T-helper 9 cell (primary cell): ENCODE measurements around the gene SLITRK2.

ENCODE experiments used
- DNase-seq: peaks from one replicate; pipeline ENCODE4 v3.0.0-alpha.2; 2020
- total RNA-seq, 2 donors: gene quantifications; one replicate each; lab custom pipeline; 2026; lab: John Stamatoyannopoulos, UW

Gene SLITRK2, protein sequence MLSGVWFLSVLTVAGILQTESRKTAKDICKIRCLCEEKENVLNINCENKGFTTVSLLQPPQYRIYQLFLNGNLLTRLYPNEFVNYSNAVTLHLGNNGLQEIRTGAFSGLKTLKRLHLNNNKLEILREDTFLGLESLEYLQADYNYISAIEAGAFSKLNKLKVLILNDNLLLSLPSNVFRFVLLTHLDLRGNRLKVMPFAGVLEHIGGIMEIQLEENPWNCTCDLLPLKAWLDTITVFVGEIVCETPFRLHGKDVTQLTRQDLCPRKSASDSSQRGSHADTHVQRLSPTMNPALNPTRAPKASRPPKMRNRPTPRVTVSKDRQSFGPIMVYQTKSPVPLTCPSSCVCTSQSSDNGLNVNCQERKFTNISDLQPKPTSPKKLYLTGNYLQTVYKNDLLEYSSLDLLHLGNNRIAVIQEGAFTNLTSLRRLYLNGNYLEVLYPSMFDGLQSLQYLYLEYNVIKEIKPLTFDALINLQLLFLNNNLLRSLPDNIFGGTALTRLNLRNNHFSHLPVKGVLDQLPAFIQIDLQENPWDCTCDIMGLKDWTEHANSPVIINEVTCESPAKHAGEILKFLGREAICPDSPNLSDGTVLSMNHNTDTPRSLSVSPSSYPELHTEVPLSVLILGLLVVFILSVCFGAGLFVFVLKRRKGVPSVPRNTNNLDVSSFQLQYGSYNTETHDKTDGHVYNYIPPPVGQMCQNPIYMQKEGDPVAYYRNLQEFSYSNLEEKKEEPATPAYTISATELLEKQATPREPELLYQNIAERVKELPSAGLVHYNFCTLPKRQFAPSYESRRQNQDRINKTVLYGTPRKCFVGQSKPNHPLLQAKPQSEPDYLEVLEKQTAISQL
- 0 reads per million in 2 donors for total RNA-seq

DNA sequence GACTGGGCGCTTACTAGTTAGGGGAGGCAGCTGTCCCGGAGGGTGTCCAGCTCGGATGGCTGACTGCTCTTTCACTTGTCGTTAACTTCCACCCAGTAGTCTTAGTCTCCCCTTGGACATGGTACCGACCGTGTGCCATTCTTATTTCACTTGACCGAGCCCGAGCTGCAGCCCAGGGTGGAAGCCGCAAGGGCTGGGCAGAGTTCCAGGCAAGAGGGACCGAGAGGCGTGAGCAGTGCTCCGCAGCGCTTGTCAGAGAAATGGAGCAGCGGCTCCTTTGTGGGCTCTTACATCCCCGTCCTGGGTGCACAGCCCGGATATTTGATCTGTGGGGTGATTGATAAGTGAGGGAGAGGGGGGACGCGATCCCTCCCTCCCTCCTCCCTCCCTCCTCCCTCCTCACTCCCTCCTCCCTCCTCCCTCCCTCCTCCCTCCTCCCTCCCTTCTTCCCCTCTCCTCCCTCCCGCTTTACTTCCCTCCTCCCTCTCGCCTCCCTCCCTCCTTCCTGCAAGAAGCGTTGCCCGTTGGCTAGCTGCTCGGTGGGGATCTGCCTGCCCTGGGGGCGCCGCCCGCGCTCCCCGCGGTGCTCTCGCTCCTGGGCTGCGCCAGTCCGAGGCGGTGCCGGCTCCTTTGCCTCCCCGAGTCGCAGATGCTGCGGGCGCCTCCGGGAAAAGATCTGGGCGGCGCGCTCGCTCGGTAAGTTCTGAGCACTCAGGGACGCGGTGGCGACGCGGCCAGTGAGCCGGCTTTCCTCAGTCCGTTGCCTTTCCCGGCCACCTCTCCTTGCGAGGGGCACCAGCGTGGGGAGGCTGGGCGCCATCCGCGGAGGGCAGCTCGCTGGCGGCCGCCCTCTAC is at the start of gene SLITRK2:
Gene SLITRK2 (plus strand): TSS at position 499 of the 855 bp plus-strand sequence. CDS start 4,597 bp downstream, outside the sequence.
- DNase-seq, result no peak

DNA sequence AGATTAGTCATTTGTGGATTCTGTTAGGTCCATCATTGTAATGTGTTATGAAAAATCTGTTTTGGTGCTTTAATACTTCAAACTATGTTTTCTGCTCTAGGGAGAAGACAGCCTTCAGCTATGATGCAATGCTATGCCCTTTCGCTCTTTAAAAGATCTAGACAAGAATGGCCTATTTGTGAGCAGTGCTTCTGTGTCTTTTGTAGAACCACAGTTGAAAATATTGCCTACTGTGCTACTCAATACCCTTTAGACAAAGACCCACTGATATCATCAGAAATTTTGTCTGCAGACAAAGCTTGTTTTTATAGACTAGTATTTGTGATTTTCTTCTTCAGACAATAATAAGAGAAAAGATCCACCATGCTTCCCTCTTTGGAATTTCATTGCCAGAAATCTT is 44.6 kb upstream of the SLITRK2 start:
- no peak for DNase-seq

DNA sequence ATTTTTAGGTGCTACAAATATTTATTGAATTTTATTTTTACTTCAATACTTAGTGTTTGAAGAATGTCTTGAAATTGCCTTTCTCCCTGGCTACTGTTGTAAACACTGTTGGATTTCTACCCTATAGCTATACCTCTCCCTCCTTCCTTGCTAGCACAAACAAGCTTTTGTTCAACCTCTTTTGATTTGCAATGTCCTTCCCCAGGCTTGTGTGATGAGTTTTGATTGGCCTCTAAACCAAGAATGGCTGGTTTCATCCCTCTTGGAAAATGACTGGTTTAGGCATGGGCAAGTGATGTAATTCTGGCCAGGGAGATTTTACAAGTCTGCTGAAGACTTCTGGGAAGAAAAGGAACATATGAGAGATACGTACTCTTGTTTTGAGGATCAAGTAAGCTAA is 25.3 kb upstream of the SLITRK2 start:
- no peak for DNase-seq

DNA sequence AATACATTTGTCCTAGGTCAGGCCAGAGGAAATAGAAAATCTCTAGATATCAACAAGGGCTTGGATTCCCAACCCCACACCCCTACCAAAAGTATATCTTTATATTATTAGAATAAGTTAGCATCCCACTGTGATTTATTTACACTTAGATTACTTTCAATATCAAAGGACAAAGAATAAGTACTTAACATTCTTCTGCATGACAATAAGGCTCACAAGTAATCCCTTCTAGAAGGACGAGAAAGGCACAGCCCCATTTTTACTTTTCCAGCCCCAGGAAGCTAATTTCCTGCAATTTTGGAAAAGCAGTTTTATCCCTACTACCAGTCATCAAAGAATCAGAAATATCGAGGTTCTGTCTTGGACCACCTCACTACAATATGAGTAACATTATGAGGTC is 14.1 kb upstream of the SLITRK2 start:
- no peak for DNase-seq

DNA sequence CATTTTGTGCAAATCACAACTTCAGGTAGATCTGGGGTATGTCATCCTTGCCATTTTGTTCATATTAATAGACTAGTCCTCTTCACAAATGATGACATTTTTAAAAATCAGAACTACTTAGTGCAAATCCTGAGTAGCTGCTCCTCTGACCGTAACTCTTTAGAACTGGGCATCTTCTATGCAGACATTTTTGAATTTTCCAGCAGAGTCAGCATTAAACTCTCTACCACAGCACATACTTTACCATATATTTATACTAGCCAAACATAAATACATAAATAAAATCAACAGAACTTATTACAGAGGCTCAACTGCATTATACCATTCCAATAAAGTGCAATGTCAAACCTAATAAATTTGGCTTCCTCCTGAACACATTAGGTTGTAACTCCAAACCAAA is 4.5 kb upstream of the SLITRK2 start:
- no peak for DNase-seq

DNA sequence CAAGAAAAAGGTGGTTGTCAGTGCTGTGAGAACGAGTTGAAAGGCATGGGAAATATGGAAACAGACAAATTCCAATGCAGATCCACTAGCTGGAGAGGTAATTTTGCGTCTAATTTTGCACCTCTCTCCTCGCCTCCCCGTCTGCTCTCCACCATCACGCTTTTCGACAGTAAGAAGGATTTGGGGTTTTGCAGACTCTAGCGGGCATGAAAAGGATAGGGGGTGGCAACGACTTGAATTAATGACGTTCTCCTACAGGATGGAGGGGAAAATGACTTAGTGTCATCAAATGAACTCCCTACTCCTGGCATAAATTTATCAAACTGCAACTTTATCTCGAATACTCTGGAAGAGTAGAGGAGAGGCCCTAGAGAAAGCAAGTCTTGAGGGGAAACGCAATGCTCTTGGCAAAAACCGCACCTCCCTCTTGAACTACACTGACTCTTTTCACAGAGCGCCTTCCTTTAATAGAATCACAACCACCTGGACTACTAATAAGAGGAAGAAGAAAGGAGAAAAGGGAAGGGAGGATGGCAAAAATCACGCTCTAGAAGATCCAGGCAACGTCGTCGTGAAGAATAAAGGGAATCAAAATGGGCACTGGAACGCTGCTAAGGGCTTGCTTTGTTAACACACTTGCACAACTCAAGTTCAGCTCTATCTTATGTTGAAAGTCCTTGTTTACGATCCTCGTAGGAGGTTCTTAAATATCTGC is 871 bp upstream of the SLITRK2 start:
- no peak for DNase-seq

DNA sequence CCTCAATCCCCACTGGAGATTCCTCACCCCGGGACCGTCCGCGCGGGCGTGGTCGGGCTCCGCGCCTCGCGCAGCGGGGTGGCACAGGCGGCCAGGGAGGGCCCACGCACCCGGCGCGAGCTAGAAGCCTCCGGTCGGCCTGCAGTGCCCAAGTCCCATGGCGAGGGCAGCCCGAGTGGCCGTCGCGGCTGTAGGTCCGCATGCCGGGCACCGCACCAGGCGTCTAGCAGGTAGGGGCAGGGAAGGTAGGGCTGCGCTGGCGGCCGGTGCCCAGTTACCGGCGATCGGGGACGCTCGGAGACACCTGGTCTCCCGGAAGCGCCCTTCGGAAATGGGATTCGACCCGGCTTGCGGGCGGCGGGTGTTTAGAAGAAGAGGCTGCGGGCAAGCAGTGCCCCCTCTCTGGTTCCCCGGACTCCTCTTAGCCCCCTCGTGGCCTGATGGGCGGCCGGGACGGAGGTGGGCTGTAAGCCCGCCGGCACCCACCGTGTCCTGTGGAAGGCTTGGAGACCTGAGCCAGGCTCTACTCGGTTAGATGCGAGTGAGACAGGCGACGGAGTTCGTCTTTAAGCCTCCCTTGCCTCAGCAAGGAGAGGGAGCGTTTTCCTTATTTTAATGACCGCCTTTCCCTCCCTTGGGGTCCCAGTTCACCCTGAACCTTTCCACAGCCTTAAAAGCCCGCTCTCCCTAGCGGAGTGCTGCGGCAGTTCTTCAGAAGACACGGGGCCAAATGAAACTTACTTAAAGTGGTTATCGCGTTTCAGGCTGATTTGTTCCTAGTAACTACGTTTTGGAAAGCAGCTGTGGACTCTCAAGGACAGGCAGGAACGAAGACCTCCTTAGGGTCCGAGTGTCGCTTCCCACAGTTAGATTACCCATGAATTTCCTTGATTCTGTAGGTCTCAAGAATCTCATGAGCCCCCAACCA is 821 bp downstream of the SLITRK2 start:
- no peak for DNase-seq

DNA sequence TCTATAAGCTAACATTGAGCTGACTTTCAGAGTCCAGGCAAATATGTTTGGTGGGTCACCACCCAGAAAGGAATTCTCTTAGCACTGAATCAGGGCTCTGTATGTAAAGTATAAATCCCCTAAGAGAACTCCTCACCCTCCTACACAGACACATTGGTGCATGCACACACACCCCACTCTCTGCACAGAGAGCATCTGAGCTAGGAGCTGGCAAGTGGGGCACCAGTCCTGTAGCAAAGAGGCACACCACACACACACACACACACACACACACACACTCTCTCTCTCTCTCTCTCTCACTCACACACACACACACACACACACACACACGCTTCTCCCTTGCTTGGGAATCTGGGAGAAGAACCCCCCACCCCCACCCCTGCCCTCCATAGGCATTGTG is 3.2 kb downstream of the SLITRK2 start:
- DNase-seq, result no peak

DNA sequence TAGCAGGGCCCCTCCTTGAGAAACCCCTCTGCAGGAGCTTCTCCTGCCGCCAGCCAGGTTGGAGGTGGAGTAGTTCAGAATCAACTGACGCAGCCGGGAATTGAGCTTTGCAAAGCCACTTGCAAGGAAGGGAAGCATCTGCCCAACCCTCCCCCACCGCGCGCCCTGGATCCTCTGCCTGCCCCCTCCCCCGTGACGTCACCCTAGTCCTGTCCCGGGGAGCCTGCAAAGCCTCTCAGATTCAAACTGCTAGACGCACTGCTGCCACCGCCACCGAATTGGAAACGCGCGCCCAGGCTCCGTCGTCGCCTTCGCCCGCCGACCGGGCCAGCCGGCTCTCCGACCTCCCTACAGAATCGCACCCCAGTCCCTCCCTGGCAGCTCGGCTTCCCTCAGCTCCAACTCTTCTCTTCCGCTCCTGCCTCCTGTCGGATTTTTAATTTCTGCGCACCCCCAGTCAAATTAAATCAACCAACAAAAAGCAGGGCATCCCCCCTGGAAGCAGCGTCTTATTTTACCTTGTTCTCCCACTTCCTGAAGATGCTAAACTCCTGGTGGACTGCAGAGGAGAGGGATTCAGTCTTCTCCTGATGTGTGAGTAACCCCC is 3.8 kb downstream of the SLITRK2 start:
- DNase-seq, result no peak

DNA sequence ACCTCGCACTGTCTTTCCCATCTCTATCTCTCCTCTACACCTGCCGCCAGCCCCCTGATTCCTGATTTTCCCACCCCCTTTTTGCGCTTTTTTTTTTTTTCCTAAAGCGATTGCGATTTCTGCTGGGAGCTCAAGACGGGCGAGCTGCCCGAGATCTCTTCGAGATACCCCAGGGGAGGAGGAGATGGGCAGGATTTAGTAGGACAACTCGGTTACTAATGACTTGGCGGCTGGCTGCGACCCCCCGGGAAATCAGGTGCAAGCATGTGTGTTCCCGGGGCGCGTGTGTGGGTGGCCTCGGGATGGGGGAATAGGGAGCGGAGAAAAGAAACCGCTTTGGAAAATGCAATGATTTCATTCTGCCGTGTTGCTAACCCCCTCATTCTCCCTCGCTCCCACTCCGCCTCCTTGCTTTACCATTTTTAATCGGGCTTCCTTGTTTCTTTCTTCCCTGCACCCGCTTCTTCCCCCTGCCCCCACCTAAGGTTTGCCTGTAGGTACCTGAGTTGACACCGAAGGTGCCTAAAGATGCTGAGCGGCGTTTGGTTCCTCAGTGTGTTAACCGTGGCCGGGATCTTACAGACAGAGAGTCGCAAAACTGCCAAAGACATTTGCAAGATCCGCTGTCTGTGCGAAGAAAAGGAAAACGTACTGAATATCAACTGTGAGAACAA is 4.4 kb downstream of the SLITRK2 start:
- DNase-seq, result no peak

DNA sequence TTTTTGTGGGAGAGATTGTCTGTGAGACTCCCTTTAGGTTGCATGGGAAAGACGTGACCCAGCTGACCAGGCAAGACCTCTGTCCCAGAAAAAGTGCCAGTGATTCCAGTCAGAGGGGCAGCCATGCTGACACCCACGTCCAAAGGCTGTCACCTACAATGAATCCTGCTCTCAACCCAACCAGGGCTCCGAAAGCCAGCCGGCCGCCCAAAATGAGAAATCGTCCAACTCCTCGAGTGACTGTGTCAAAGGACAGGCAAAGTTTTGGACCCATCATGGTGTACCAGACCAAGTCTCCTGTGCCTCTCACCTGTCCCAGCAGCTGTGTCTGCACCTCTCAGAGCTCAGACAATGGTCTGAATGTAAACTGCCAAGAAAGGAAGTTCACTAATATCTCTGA is 5.5 kb downstream of the SLITRK2 start:
- no peak for DNase-seq

DNA sequence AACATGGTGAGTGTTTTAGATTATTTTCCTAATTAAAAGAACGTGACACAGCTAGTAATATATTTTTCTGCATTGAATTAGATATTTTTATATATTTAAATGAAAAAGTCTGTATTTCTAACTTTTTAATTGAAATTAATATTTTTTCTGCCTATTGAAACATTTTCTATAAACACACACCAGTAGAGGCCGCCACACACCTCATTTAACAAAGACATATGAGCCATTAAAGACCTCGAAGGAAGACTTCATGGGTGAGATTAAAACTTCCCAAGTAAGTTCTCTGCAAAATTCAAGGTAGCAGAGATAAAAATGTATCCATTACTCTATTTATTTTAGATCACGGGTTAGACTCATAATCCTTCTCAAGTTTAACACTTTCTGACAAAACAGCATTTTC is 8.3 kb downstream of the SLITRK2 start:
- DNase-seq, result no peak

DNA sequence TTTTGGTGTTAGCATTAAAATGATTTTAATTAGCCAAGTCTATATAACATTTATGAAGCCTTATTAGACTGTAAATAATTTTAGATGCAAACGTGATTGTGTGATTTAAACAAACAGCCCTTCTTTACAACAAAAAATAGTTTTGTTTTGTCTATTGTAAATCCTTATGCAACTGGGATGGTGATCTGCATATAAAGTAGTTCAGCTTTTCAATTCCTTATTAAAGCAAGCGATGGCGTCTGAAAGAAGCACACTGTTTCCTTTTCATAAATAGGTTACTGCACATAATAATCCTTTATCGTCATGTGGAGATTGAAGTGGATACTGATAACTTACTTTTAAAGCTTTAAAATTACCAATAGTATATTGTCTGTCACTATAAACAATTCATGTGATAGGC is 8.8 kb downstream of the SLITRK2 start:
- no peak for DNase-seq

DNA sequence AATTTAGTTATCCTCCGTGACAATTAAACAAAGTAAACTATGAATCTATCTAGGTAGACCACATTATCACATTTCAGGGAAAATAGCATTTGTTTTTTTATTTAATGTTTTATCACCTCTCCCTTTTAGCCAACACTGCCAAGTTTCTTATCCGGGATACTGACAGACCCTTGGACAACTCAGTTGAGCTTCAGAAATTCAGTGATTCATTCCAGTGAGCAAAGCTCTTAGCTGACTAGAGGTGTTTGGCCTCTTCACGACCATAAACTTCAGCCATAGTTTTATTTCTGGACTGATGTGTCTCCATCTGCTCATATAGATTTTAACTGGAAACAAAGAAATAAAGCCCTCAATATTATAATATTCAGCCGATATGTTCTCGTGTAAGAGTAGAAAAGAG is 15.2 kb downstream of the SLITRK2 start:
- no peak for DNase-seq

DNA sequence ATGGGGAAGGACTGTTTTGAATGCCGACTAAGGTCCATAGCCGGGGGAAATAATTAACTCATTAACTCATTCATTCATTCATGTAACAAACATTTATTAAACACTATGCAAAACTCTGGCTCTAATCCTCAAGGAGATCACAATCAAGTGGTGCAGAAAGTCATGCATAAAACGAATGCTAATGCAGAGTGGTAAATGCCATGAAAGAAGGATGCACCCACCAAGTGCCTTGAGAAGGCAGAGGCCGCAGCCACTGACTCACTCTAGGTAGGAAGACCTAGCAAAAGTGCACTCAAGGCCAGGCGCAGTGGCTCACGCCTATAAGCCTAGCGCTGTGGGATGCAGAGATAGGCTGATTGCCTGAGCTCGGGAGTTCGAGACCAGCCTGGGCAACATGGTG is 22.9 kb downstream of the SLITRK2 start:
- DNase-seq, result no peak

DNA sequence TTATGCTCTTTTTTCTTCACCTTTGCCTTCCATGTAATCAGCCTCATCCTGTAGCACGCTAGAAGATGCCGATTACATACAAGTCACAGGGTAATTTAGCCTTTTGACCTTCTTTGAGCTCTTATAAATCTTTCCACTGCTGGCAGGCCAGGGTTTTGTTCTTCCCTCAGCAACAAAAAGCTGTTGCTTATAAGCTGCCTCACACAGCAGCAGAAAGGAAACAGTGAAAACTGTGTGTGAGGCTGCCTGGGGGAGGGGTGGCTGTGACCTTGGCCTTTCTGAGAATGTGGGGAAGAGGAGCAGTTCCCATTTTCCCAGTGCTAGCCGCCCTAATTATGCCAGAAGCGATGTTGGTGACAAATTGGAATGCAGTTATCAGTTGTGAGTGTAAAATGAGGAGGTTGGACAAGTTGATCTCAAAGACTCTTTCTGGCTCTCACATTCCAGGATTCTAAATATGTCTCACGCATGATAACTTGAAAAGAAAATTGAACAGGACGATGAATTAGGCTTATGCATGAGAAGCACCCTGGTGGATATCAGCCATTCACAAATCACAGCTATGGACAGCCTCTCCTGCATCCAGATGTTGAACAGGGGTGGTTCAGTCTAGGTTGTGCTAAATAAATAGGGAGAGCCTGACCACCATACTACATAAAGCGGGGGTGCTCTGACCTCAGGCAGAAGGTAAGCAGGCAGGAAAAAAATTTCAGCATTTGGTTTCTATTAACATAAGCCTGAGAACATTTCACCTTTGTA is 25.7 kb downstream of the SLITRK2 start:
- no peak for DNase-seq

DNA sequence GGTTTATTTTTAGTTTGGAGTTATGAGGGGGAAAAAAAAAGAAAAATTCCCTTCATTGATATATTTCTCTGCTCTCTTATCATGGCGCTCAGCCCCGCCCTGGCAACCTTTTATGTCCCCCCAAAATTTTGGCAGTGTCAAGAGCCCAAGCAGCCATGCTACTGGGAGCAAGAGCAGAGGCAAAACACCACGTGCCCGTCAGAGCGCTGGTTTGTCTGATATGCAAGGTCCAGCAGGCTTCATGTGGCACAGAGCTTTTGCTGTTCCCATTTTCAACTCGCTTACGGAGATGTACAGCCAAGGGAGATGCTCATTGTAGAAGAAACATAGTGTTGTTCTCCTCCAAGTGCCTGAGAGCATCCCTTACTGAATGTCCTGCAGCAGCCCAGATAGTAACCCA is 27.3 kb downstream of the SLITRK2 start:
- no peak for DNase-seq

DNA sequence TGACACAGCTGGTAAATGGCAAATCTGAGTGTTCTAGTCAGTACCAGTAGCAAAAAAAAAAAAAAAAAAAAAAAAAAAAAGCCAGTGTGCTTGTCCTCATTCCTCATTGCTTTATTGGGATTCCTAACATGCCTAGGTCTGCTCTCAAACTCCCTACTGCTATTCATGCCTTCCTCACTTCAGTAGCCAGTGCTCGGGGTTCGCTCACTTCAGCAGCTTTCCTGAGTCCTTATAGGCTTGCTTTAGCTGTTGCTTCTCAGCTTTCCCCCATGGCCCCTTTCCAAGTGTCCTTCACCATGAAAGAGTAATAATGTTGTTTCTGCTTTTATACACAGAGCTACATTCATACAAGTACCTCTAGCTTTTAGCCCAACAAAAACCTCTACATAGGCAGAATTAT is 30.8 kb downstream of the SLITRK2 start:
- DNase-seq, result no peak

DNA sequence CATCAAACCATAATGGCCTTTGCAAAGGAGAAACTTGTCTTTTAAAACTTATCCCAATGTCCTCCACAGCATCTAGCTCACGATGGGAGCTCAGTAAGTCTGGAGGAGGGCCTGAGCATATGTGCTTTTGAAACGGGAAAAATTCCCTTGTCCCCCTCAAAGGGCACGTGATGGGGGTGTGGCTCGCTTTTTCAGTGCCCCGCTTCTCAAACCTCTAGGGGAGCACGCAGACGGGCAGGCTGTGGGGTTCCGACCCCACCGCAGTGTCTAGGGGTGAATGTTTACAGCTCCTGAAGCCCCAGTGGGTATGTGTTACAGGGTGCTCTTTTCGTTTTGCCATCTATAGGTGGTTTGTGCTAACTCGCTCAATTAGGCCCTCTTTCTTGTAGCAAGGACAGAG is 31.2 kb downstream of the SLITRK2 start:
- no peak for DNase-seq
